Ascending aorta (tissue), 2 donors: ENCODE measurements around the gene PTPRA. TPM values are rescaled to one million over a fixed set of nuclear protein-coding genes. Genes with fewer than 3 reads are reported as not detected.
"Not testable (repeated sequence)": the region's sequence is repeated elsewhere in the genome, so short reads cannot be mapped to it uniquely, and the experiment has no call there.

Source experiments
- DNase-seq, 2 donors: peaks; one replicate each; pipeline ENCODE4 v3.0.0-alpha.2; 2019; ENCODE audit warnings: low spot score in 2 of 2
- H3K27ac ChIP-seq, 2 donors: fragments of 200-600 bp; sonication (generic); one replicate each; pipeline ENCODE4 v1.5.1; 2016 to 2017; ENCODE audit warnings: mild to moderate bottlenecking in 1 of 2
- H3K27me3 ChIP-seq: fragments of 200-600 bp; sonication (generic); one replicate; pipeline ENCODE4 v1.5.1; 2017
- H3K36me3 ChIP-seq, 2 donors: fragments of 200-600 bp; sonication (generic); one replicate each; pipeline ENCODE4 v1.5.1; 2016
- H3K4me1 ChIP-seq, 2 donors: fragments of 200-600 bp; sonication (generic); one replicate each; pipeline ENCODE4 v1.5.1; 2016 to 2017; ENCODE audit warnings: mild to moderate bottlenecking in 1 of 2
- H3K4me3 ChIP-seq, 2 donors: fragments of 200-600 bp; sonication (generic); one replicate each; pipeline ENCODE4 v1.5.1; 2016 to 2017; ENCODE audit warnings: mild to moderate bottlenecking in 1 of 2
- H3K9me3 ChIP-seq, 2 donors: fragments of 200-600 bp; sonication (generic); one replicate each; pipeline ENCODE4 v1.5.1; 2016
- CTCF ChIP-seq, 3 experiments: fragments of 200-600 bp in 2 of 3; fragments of 450-650 bp in 1 of 3; sonication (generic) in 2 of 3; IDR thresholded peaks; one replicate each; pipeline ENCODE4 v1.5.1; 2016 to 2019; ENCODE audit warnings: antibody characterized with exemption in 3 of 3, mild to moderate bottlenecking in 1 of 3, moderate library complexity in 1 of 3
- intact Hi-C: fragments of 100-400 bp; cut with DNase I; formaldehyde crosslinking; loops from one replicate; pipeline ENCODE4 v1.15.1; 2023
- total RNA-seq: library from RNA; depleted of rRNA; stranded (reverse); fragments of >200 nt; gene quantifications from one replicate; pipeline ENCODE4 v1.1.0, GENCODE V29; 2016

The PTPRA gene
- total RNA-seq, 1 donor from 2014 or later = 24.2 TPM

- no peak for TF ChIP-seq CTCF (IDR thresholded peaks at IDR 0.05)
Measured at GRCh38 chr20:3046677-3047462, 173.6 kb downstream of the PTPRA start.

GRCh38 chr20:3047486-3048419 is 174.5 kb downstream of the PTPRA start:
- Histone ChIP-seq H3K27me3 (no peaks in the 10 kb centered on the region), H3K4me3 (peak overlapping the region in 1 of 2 donors; percentile 93), H3K4me1 (peaks cover 7 to 8% of the 10 kb centered on the region in 2 donors), H3K27ac (no peak overlapping the region), H3K36me3 (peaks cover 14 to 24% of the 10 kb centered on the region in 2 donors), H3K9me3 (no peaks in the 10 kb centered on the region)
- intact Hi-C loops = loop anchor here (5.0 to 10.0 kb wide), 6 partner anchors 125 to 1153 kb away; partner anchors contain the start of genes DNAAF9, IDH3B, LZTS3 and PCED1A
- no peak for TF ChIP-seq CTCF (IDR thresholded peaks at IDR 0.05)
- DNase-seq = no peak

More at GRCh38 chr20:3046677-3047462, 173.6 kb downstream of the PTPRA start:
- no peak for DNase-seq
- peak overlapping the region; percentile 91 to 92 for H3K27ac ChIP-seq
- no peaks in the 10 kb centered on the region for H3K27me3 ChIP-seq
- H3K9me3 ChIP-seq = no peaks in the 10 kb centered on the region
- peaks cover 7 to 17% of the 10 kb centered on the region in 2 donors for H3K4me1 ChIP-seq
- peak overlapping the region; percentile 89 to 93 for H3K4me3 ChIP-seq
- intact Hi-C loops = loop anchor here (5.0 to 10.0 kb wide), 6 partner anchors 125 to 1152 kb away; partner anchors contain the start of genes DNAAF9, IDH3B, LZTS3 and PCED1A
- peaks cover 14 to 24% of the 10 kb centered on the region in 2 donors for H3K36me3 ChIP-seq

- Histone ChIP-seq H3K9me3 (no peaks in the 10 kb centered on the region), H3K4me1 (peaks cover 6 to 8% of the 10 kb centered on the region in 2 donors), H3K27ac (no peak overlapping the region), H3K27me3 (no peaks in the 10 kb centered on the region), H3K4me3 (no peak overlapping the region), H3K36me3 (peaks cover 14 to 24% of the 10 kb centered on the region in 2 donors)
- DNase-seq = no peak
- no peak for TF ChIP-seq CTCF (IDR thresholded peaks at IDR 0.05)
- intact Hi-C loops = loop anchor here (2.0 kb wide), 1 partner anchor 63 kb away; no protein-coding TSS in a partner anchor
Measured at GRCh38 chr20:3051385-3052019, 178.2 kb downstream of the PTPRA start.

GRCh38 chr20:3059489-3059888 is 186.2 kb downstream of the PTPRA start:
- H3K36me3 ChIP-seq = no peaks in the 10 kb centered on the region
- no peak for TF ChIP-seq CTCF (IDR thresholded peaks at IDR 0.05)
- no peaks in the 10 kb centered on the region for H3K4me1 ChIP-seq
- no peak overlapping the region for H3K4me3 ChIP-seq
- no peak for DNase-seq
- H3K27me3 ChIP-seq = no peaks in the 10 kb centered on the region
- no peak overlapping the region for H3K27ac ChIP-seq
- H3K9me3 ChIP-seq = no peaks in the 10 kb centered on the region
- intact Hi-C loops = no loop called here

GRCh38 chr20:3064119-3064518 is 190.8 kb downstream of the PTPRA start:
- DNase-seq, H3K9me3 ChIP-seq, H3K36me3 ChIP-seq, intact Hi-C loops, H3K27ac ChIP-seq, H3K4me1 ChIP-seq, H3K27me3 ChIP-seq, H3K4me3 ChIP-seq: not testable (repeated sequence)
